C4-2B (cell line): ENCODE measurements around the gene JUP.

ENCODE experiments used
- ZFX ChIP-seq: fragments of 450-650 bp; IDR thresholded peaks from 2 replicates; pipeline ENCODE4 v1.6.1; 2017
- TF ChIP-seq, protein P1 (sequence below): fragments of 450-650 bp; conservative IDR thresholded peaks from 2 replicates; pipeline ENCODE4 v1.5.1; 2017; ENCODE audit warnings: mild to moderate bottlenecking

DNA sequence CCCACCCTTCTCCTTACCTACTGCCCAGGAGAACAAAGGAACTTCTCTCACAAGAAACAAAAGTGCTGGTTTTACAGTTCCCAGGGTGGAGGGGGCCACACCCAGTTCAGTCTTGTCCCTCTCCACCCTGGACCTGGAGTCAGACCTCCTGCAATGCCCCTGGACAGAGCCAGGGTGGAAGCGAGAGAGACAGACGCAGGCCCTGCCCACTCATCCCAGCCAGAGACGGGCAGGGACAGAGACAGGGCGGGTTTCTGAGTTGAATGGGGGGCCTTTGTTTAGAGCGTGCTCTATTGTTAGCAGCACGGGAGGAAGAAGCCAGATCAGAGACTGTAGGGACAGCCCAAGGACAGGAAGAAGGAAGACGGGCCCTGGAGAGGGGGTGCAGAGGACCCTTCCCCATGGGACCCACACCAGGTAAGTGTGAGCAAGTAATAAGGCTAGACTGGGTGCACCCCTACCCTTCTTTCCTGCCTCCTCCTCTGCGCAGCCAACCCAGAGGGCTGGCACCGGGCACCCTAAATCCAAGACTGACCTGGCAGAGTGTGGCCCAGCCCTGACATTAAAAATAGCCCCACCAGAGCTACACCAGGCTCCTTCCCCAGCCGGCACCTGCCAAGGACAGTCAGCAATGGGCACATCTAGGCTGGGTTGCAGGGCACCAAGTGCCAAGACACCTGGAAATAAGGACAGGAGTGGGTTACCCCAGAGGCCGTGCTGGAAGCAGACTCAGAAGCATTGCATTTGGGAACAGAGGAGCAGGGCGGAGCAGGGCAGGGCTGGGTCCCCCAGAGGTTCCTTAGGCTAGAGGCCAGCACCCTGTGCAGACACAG, 10.9 kb downstream of the JUP start:
- TF ChIP-seq, protein P1, sequence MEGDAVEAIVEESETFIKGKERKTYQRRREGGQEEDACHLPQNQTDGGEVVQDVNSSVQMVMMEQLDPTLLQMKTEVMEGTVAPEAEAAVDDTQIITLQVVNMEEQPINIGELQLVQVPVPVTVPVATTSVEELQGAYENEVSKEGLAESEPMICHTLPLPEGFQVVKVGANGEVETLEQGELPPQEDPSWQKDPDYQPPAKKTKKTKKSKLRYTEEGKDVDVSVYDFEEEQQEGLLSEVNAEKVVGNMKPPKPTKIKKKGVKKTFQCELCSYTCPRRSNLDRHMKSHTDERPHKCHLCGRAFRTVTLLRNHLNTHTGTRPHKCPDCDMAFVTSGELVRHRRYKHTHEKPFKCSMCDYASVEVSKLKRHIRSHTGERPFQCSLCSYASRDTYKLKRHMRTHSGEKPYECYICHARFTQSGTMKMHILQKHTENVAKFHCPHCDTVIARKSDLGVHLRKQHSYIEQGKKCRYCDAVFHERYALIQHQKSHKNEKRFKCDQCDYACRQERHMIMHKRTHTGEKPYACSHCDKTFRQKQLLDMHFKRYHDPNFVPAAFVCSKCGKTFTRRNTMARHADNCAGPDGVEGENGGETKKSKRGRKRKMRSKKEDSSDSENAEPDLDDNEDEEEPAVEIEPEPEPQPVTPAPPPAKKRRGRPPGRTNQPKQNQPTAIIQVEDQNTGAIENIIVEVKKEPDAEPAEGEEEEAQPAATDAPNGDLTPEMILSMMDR: no peak
- no peak for TF ChIP-seq ZFX
